SK-N-SH treated with all-trans-retinoic acid at 6 μM for 48 hours (cell line): Measurements from ENCODE around the gene TAC4.

Source experiments
- ATAC-seq: fragments of 200-7000 bp; cut with Tn5 transposase; 3 replicates; pipeline ENCODE4 v1.9.1; 2020; ENCODE audit warnings: mild to moderate bottlenecking, moderate library complexity
- ARNTL ChIP-seq: fragments of 450-650 bp; formaldehyde crosslinking; IDR thresholded peaks from 2 replicates; pipeline ENCODE4 v1.5.0; 2020; ENCODE audit warnings: low read depth, mild to moderate bottlenecking, moderate library complexity, borderline replicate concordance
- CREB5 ChIP-seq: fragments of 250-450 bp; sonication (Bioruptor Pico); IDR thresholded peaks from 2 replicates; pipeline ENCODE4 v1.5.1; 2020; ENCODE audit warnings: low read depth, mild to moderate bottlenecking, moderate library complexity
- CSDC2 ChIP-seq: fragments of 250-450 bp; sonication (Bioruptor Pico); IDR thresholded peaks from 2 replicates; pipeline ENCODE4 v1.5.0; 2020; ENCODE audit warnings: mild to moderate bottlenecking, moderate library complexity
- CSRNP3 ChIP-seq: fragments of 250-450 bp; sonication (Bioruptor Pico); IDR thresholded peaks from 2 replicates; pipeline ENCODE4 v1.5.1; 2021; ENCODE audit warnings: mild to moderate bottlenecking, moderate library complexity
- ESRRG ChIP-seq: fragments of 250-450 bp; sonication (Bioruptor Pico); IDR thresholded peaks from 2 replicates; pipeline ENCODE4 v1.6.1; 2021; ENCODE audit warnings: mild to moderate bottlenecking
- GLIS3 ChIP-seq: fragments of 250-450 bp; sonication (Bioruptor Pico); IDR thresholded peaks from 2 replicates; pipeline ENCODE4 v1.5.0; 2020; ENCODE audit warnings: mild to moderate bottlenecking, moderate library complexity
- ISL1 ChIP-seq: fragments of 250-450 bp; sonication (Bioruptor Pico); IDR thresholded peaks from 2 replicates; pipeline ENCODE4 v2.1.2; 2022; ENCODE audit warnings: mild to moderate bottlenecking, moderate library complexity
- OSR1 ChIP-seq: fragments of 250-450 bp; sonication (Bioruptor Pico); IDR thresholded peaks from 2 replicates; pipeline ENCODE4 v1.8.0; 2022; ENCODE audit warnings: moderate library complexity, mild to moderate bottlenecking, inconsistent platforms
- PATZ1 ChIP-seq: fragments of 250-450 bp; sonication (Bioruptor Pico); IDR thresholded peaks from 2 replicates; pipeline ENCODE4 v1.8.0; 2020; ENCODE audit warnings: mild to moderate bottlenecking, moderate library complexity, borderline replicate concordance
- POU6F1 ChIP-seq: fragments of 250-450 bp; sonication (Bioruptor Pico); IDR thresholded peaks from 2 replicates; pipeline ENCODE4 v1.8.0; 2021; ENCODE audit warnings: low read depth, mild to moderate bottlenecking, moderate library complexity, borderline replicate concordance
- PPARA ChIP-seq: fragments of 250-450 bp; sonication (Bioruptor Pico); IDR thresholded peaks from 2 replicates; pipeline ENCODE4 v1.5.0; 2020; ENCODE audit warnings: mild to moderate bottlenecking, borderline replicate concordance
- RARB ChIP-seq: fragments of 250-450 bp; sonication (Bioruptor Pico); IDR thresholded peaks from 2 replicates; pipeline ENCODE4 v1.8.0; 2021; ENCODE audit warnings: mild to moderate bottlenecking, moderate library complexity
- SNAI2 ChIP-seq: fragments of 250-450 bp; sonication (Bioruptor Pico); IDR thresholded peaks from 2 replicates; pipeline ENCODE4 v1.5.0; 2020; ENCODE audit warnings: mild to moderate bottlenecking, moderate library complexity
- TSHZ2 ChIP-seq: fragments of 250-450 bp; sonication (Bioruptor Pico); IDR thresholded peaks from 2 replicates; pipeline ENCODE4 v1.5.0; 2020; ENCODE audit warnings: mild to moderate bottlenecking, moderate library complexity
- ZC3H10 ChIP-seq: fragments of 250-450 bp; sonication (Bioruptor Pico); IDR thresholded peaks from 2 replicates; pipeline ENCODE4 v1.5.1; 2021; ENCODE audit warnings: mild to moderate bottlenecking, moderate library complexity
- ZFP3 ChIP-seq: fragments of 250-450 bp; sonication (Bioruptor Pico); IDR thresholded peaks from 2 replicates; pipeline ENCODE4 v1.5.0; 2020; ENCODE audit warnings: mild to moderate bottlenecking, moderate library complexity
- ZFP30 ChIP-seq: fragments of 450-650 bp; formaldehyde crosslinking; IDR thresholded peaks from 2 replicates; pipeline ENCODE4 v1.5.0; 2022; ENCODE audit warnings: mild to moderate bottlenecking, moderate library complexity
- ZNF565 ChIP-seq: fragments of 450-650 bp; formaldehyde crosslinking; conservative IDR thresholded peaks from 2 replicates; pipeline ENCODE4 v1.5.0; 2020; ENCODE audit warnings: low read depth, mild to moderate bottlenecking, moderate library complexity
- ZNF70 ChIP-seq: fragments of 450-650 bp; formaldehyde crosslinking; IDR thresholded peaks from 2 replicates; pipeline ENCODE4 v1.5.0; 2020; ENCODE audit warnings: mild to moderate bottlenecking, moderate library complexity
- ZNF8 ChIP-seq: fragments of 450-650 bp; formaldehyde crosslinking; IDR thresholded peaks from 2 replicates; pipeline ENCODE4 v1.5.0; 2020; ENCODE audit warnings: mild to moderate bottlenecking, moderate library complexity

Gene TAC4

GRCh38 chr17:49848739-49849138, 870 bp upstream of the TAC4 start (continued):
- TF ChIP-seq PATZ1 (no peak), ZC3H10 (CRISPR knock-in tag) (no peak), ESRRG (CRISPR knock-in tag) (no peak), GLIS3 (CRISPR knock-in tag) (no peak), CREB5 (CRISPR knock-in tag) (no peak), PPARA (CRISPR knock-in tag) (no peak)

GRCh38 chr17:49846938-49847712, 744 bp downstream of the TAC4 start:
- TF ChIP-seq ZFP30 (CRISPR knock-in tag) (no peak), CSRNP3 (no peak), ARNTL (no peak)
- ATAC-seq: no peak

- TF ChIP-seq ZFP3 (peak; percentile 88), OSR1 (CRISPR knock-in tag) (no peak)
These were observed 2.5 kb downstream of the TAC4 start for GRCh38 chr17:49845321-49845720.

GRCh38 chr17:49843774-49844350, 4.0 kb downstream of the TAC4 start:
- TF ChIP-seq ZNF8 (CRISPR knock-in tag) (no peak), RARB (CRISPR knock-in tag) (no peak), GLIS3 (CRISPR knock-in tag) (no peak), CSDC2 (CRISPR knock-in tag) (no peak), SNAI2 (CRISPR knock-in tag) (no peak), ZNF565 (CRISPR knock-in tag) (no peak), ZC3H10 (CRISPR knock-in tag) (no peak), ZFP30 (CRISPR knock-in tag) (no peak), ISL1 (CRISPR knock-in tag) (no peak), ZNF70 (CRISPR knock-in tag) (no peak), TSHZ2 (CRISPR knock-in tag) (no peak), PPARA (CRISPR knock-in tag) (no peak), POU6F1 (CRISPR knock-in tag) (no peak)
- peak; percentile 24; the same call in 1 of the 3 replicates for ATAC-seq

More at GRCh38 chr17:49845321-49845720, 2.5 kb downstream of the TAC4 start:
- ATAC-seq: peak; percentile 23
